Rectal smooth muscle tissue (tissue), 1 donor: Measurements from ENCODE around the gene NRBF2.
A peak's percentile ranks its signal among the peaks of the same experiment; 100 is the strongest.
"Not testable (repeated sequence)": the region's sequence is repeated elsewhere in the genome, so short reads cannot be mapped to it uniquely, and the experiment has no call there.

Experiments
- H3K27ac ChIP-seq: one replicate; pipeline ENCODE4 v1.7.0; 2013; ENCODE audit warnings: low read depth, low read length, inconsistent platforms
- H3K27me3 ChIP-seq: one replicate; pipeline ENCODE4 v1.7.0; 2013; ENCODE audit warnings: low read length; ENCODE audit not compliant: control insufficient read depth, insufficient read depth
- H3K36me3 ChIP-seq: one replicate; pipeline ENCODE4 v1.7.0; 2013; ENCODE audit warnings: low read length; ENCODE audit not compliant: control insufficient read depth, insufficient read depth
- H3K4me1 ChIP-seq: one replicate; pipeline ENCODE4 v1.7.0; 2013; ENCODE audit warnings: low read length; ENCODE audit not compliant: control insufficient read depth, insufficient read depth
- H3K4me3 ChIP-seq: one replicate; pipeline ENCODE4 v1.7.0; 2013; ENCODE audit warnings: low read length
- H3K9ac ChIP-seq: one replicate; pipeline ENCODE4 v1.7.0; 2013; ENCODE audit warnings: low read length

Gene NRBF2

GRCh38 chr10:63128443-63128842, 4.7 kb upstream of the NRBF2 start:
- no peaks in the 10 kb centered on the region for H3K36me3 ChIP-seq

GRCh38 chr10:63129888-63130287, 3.2 kb upstream of the NRBF2 start:
- no peaks in the 10 kb centered on the region for H3K36me3 ChIP-seq
- peaks cover 7% of the 10 kb centered on the region for H3K4me1 ChIP-seq
- no peaks in the 10 kb centered on the region for H3K27me3 ChIP-seq
- no peak overlapping the region for H3K27ac ChIP-seq
- no peak overlapping the region for H3K4me3 ChIP-seq
- H3K9ac ChIP-seq: no peak overlapping the region

More at GRCh38 chr10:63128443-63128842, 4.7 kb upstream of the NRBF2 start:
- Histone ChIP-seq H3K27ac (no peak overlapping the region), H3K4me3 (no peak overlapping the region), H3K9ac (no peak overlapping the region), H3K4me1 (no peaks in the 10 kb centered on the region), H3K27me3 (no peaks in the 10 kb centered on the region)

DNA sequence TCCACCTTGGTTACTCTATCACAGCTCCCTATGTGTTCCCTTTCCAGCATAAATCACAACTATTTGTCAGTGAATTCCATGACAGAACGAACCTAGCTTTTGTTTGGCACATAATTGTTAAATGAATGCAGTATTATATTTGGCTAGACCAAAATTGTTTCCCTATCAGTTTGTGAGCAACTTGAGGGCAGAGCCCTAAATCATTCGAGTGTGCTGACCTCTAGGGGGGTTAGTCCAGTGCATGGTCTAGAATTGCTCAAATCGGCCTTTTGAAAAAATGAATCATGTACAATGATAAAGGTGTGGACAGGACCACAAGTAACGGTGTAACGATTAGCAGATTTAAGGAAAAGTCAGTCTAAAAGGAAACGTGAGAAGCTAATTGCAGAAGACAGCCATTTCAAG, 475 bp upstream of the NRBF2 start:
- Histone ChIP-seq H3K27me3 (no peaks in the 10 kb centered on the region), H3K4me3 (peak overlapping the region; percentile 86), H3K4me1 (peaks cover 7% of the 10 kb centered on the region), H3K36me3 (no peaks in the 10 kb centered on the region), H3K9ac (no peak overlapping the region), H3K27ac (peak overlapping the region; percentile 86)

- Histone ChIP-seq H3K4me1 (peaks cover 7% of the 10 kb centered on the region), H3K27me3 (no peaks in the 10 kb centered on the region), H3K9ac (peak overlapping the region; percentile 76)
Measured at GRCh38 chr10:63133821-63134557, 861 bp downstream of the NRBF2 start.

GRCh38 chr10:63137306-63137705, 4.2 kb downstream of the NRBF2 start:
- H3K9ac ChIP-seq: no peak overlapping the region
- peaks cover 7% of the 10 kb centered on the region for H3K4me1 ChIP-seq
- no peaks in the 10 kb centered on the region for H3K27me3 ChIP-seq
- no peak overlapping the region for H3K4me3 ChIP-seq
- H3K36me3 ChIP-seq: no peaks in the 10 kb centered on the region
- no peak overlapping the region for H3K27ac ChIP-seq

More at GRCh38 chr10:63133821-63134557, 861 bp downstream of the NRBF2 start:
- Histone ChIP-seq H3K4me3 (peak overlapping the region; percentile 86), H3K36me3 (no peaks in the 10 kb centered on the region), H3K27ac (peak overlapping the region; percentile 86)

GRCh38 chr10:63140077-63140476, 6.9 kb downstream of the NRBF2 start:
- Histone ChIP-seq H3K9ac (no peak overlapping the region), H3K4me1 (no peaks in the 10 kb centered on the region), H3K27me3 (no peaks in the 10 kb centered on the region), H3K27ac (no peak overlapping the region), H3K36me3 (no peaks in the 10 kb centered on the region), H3K4me3 (no peak overlapping the region)

GRCh38 chr10:63142136-63142535, 9.0 kb downstream of the NRBF2 start:
- Histone ChIP-seq H3K9ac (no peak overlapping the region), H3K27ac (no peak overlapping the region), H3K4me1 (peaks cover 3% of the 10 kb centered on the region), H3K4me3 (no peak overlapping the region), H3K27me3 (no peaks in the 10 kb centered on the region), H3K36me3 (no peaks in the 10 kb centered on the region)

GRCh38 chr10:63143987-63144386, 10.9 kb downstream of the NRBF2 start:
- Histone ChIP-seq H3K4me3 (no peak overlapping the region), H3K36me3 (no peaks in the 10 kb centered on the region), H3K27me3 (no peaks in the 10 kb centered on the region), H3K4me1 (peaks cover 3% of the 10 kb centered on the region), H3K9ac (no peak overlapping the region), H3K27ac (no peak overlapping the region)

DNA sequence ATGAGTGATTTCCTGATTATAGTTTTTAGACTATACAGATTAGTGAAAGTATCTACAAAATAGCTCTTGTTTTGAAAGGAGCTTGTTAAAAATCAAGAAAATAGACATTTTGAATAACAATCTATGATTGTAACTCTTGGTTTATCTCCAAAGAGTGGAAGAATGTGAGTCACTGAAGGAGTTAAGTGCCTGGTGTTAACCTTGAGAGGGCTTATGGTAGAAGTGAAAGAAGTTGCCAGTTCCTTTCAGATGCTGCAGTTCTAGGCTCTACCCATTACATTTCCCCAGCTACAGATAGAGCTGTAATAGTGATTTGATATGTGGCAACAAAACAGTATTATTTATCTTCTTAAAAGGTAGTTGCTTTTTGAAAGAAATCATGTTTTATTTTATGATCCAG, 12.7 kb downstream of the NRBF2 start:
- Histone ChIP-seq H3K36me3 (peaks cover 2% of the 10 kb centered on the region), H3K4me1 (peaks cover 3% of the 10 kb centered on the region), H3K4me3 (no peak overlapping the region), H3K27ac (no peak overlapping the region), H3K9ac (no peak overlapping the region), H3K27me3 (no peaks in the 10 kb centered on the region)

DNA sequence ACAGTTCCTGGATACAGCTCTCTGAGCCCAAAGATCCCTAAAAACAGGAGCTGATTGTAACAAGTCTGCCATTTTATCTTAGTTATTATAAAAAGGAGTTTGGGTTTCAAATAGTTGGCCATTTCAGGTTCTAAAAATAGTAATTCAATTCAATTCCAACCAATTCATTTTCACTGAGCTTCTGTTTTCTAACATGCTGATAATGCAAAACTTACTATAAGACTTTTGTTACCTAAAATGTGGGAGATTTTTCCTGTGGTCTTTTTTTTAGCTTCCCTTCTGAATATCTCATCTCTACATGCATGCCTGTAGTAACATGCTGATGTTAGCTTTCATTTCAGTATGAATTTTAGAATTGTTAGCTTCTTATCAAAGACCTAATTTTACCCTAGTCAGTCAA, 13.4 kb downstream of the NRBF2 start:
- Histone ChIP-seq H3K4me3 (no peak overlapping the region), H3K4me1 (peaks cover 3% of the 10 kb centered on the region), H3K9ac (no peak overlapping the region), H3K27ac (no peak overlapping the region), H3K36me3 (peaks cover 3% of the 10 kb centered on the region), H3K27me3 (no peaks in the 10 kb centered on the region)

GRCh38 chr10:63150745-63151144, 17.6 kb downstream of the NRBF2 start:
- Histone ChIP-seq H3K27ac (no peak overlapping the region), H3K4me3 (no peak overlapping the region), H3K9ac (no peak overlapping the region), H3K27me3 (no peaks in the 10 kb centered on the region), H3K4me1 (peaks cover 10% of the 10 kb centered on the region), H3K36me3 (peaks cover 3% of the 10 kb centered on the region)

GRCh38 chr10:63153868-63154545, 20.9 kb downstream of the NRBF2 start:
- H3K27ac ChIP-seq, H3K9ac ChIP-seq, H3K27me3 ChIP-seq, H3K4me3 ChIP-seq, H3K4me1 ChIP-seq, H3K36me3 ChIP-seq: not testable (repeated sequence)
